GM19351 (cell line): Measurements from ENCODE around the gene FHOD3.

Experiments
- ATAC-seq: cut with Tn5 transposase; IDR thresholded peaks from one replicate; pipeline ENCODE4 v1.9.1; 2021; ENCODE audit warnings: mild to moderate bottlenecking, moderate library complexity; ENCODE audit not compliant: unreplicated experiment

Gene FHOD3

GRCh38 chr18:36649205-36649604 is 351.7 kb downstream of the FHOD3 start:
- no peak for ATAC-seq

- ATAC-seq = no peak
These were observed 352.8 kb downstream of the FHOD3 start for GRCh38 chr18:36650266-36650665.

GRCh38 chr18:36650906-36651305 is 353.4 kb downstream of the FHOD3 start:
- ATAC-seq = no peak

- ATAC-seq = no peak
These were observed 355.0 kb downstream of the FHOD3 start for GRCh38 chr18:36652503-36652902.

GRCh38 chr18:36653141-36653869 is 355.8 kb downstream of the FHOD3 start:
- no peak for ATAC-seq

GRCh38 chr18:36653870-36654269 is 356.4 kb downstream of the FHOD3 start:
- no peak for ATAC-seq

GRCh38 chr18:36655074-36655473 is 357.6 kb downstream of the FHOD3 start:
- ATAC-seq = no peak

GRCh38 chr18:36655930-36656329 is 358.4 kb downstream of the FHOD3 start:
- no peak for ATAC-seq

- ATAC-seq = no peak
These were observed 361.1 kb downstream of the FHOD3 start for GRCh38 chr18:36658611-36659010.

GRCh38 chr18:36660311-36660710 is 362.8 kb downstream of the FHOD3 start:
- ATAC-seq = no peak

- ATAC-seq = no peak
These were observed 364.5 kb downstream of the FHOD3 start for GRCh38 chr18:36661999-36662398.

GRCh38 chr18:36663312-36663711 is 365.8 kb downstream of the FHOD3 start:
- ATAC-seq = no peak

- no peak for ATAC-seq
These were observed 368.4 kb downstream of the FHOD3 start for GRCh38 chr18:36665952-36666351.

GRCh38 chr18:36667811-36668210 is 370.3 kb downstream of the FHOD3 start:
- no peak for ATAC-seq

- ATAC-seq = no peak
These were observed 370.8 kb downstream of the FHOD3 start for GRCh38 chr18:36668349-36668748.

- peak; percentile 85 for ATAC-seq
These were observed 375.2 kb downstream of the FHOD3 start for GRCh38 chr18:36672437-36673344.

- no peak for ATAC-seq
These were observed 375.9 kb downstream of the FHOD3 start for GRCh38 chr18:36673452-36673851.

- ATAC-seq = no peak
These were observed 377.6 kb downstream of the FHOD3 start for GRCh38 chr18:36675076-36675475.

- no peak for ATAC-seq
These were observed 378.0 kb downstream of the FHOD3 start for GRCh38 chr18:36675542-36675941.

- no peak for ATAC-seq
These were observed 379.1 kb downstream of the FHOD3 start for GRCh38 chr18:36676629-36677028.

GRCh38 chr18:36680042-36680441 is 382.5 kb downstream of the FHOD3 start:
- ATAC-seq = no peak

GRCh38 chr18:36685580-36685979 is 388.1 kb downstream of the FHOD3 start:
- ATAC-seq = no peak
